ENCODE results near the gene ZNF177.

Gene ZNF177

DNA sequence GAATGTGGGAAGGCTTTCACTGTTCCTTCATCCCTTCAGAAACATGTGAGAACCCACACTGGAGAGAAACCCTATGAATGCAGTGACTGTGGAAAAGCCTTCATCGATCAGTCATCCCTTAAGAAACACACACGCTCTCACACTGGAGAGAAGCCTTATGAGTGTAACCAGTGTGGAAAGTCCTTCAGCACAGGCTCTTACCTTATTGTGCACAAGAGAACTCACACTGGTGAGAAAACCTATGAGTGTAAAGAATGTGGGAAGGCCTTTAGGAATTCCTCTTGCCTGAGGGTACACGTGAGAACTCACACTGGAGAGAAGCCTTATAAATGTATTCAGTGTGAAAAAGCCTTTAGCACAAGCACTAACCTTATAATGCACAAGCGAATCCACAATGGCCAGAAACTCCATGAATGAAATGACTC lies 18.6 kb downstream of the ZNF177 start:
- peaks cover 69% of the 10 kb centered on the region for H3K9me3 ChIP-seq (ENCODE audit: insufficient read depth, low read length)

DNA sequence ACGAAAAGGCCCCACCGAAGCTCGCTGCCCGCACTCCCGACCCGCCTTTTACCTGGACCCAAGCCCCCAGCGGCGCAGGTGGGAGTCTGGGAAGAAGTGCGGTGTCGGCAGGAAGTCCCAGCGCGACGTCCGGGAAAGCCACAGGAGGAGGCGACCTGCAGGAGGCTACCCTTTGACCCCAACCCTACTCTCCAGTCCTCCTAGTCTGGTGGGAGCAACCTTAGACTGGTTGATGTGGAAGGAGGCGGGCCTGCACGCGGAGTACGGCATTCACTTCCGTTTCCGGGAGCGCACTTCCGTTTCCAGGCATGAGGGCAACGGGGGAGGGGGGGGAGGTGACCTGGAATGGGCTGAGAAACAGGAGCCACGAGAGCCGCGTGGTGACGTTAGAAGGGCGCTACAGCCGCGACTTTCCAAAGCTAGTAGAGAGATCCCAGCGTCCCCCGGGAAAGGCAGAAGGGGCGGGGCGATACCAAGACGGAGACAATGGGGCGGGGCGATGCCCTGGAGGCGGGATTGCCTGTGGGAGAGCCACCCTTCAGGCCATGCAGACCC lies 44.1 kb downstream of the ZNF177 start:
- TF ChIP-seq, protein P1, sequence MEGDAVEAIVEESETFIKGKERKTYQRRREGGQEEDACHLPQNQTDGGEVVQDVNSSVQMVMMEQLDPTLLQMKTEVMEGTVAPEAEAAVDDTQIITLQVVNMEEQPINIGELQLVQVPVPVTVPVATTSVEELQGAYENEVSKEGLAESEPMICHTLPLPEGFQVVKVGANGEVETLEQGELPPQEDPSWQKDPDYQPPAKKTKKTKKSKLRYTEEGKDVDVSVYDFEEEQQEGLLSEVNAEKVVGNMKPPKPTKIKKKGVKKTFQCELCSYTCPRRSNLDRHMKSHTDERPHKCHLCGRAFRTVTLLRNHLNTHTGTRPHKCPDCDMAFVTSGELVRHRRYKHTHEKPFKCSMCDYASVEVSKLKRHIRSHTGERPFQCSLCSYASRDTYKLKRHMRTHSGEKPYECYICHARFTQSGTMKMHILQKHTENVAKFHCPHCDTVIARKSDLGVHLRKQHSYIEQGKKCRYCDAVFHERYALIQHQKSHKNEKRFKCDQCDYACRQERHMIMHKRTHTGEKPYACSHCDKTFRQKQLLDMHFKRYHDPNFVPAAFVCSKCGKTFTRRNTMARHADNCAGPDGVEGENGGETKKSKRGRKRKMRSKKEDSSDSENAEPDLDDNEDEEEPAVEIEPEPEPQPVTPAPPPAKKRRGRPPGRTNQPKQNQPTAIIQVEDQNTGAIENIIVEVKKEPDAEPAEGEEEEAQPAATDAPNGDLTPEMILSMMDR (IDR thresholded peaks at IDR 0.05; ENCODE audit: low read depth, low read length), result no peak
- TF ChIP-seq EZH2phosphoT487 (IDR thresholded peaks at IDR 0.05; ENCODE audit: low read depth), result no peak
- no peaks in the 10 kb centered on the region for H3K79me2 ChIP-seq (ENCODE audit: low read length)
- no peaks in the 10 kb centered on the region for H3K4me1 ChIP-seq (ENCODE audit: low read length)
- no peak overlapping the region for H2AFZ ChIP-seq (ENCODE audit: low read depth, low read length)
- peaks cover 19% of the 10 kb centered on the region for H3K36me3 ChIP-seq (replicated peaks; ENCODE audit: low read depth, low read length)
- no peak overlapping the region for H3K9ac ChIP-seq (ENCODE audit: low read length)
- H3K27ac ChIP-seq (ENCODE audit: low read length), result no peak overlapping the region
- no peaks in the 10 kb centered on the region for H4K20me1 ChIP-seq (ENCODE audit: insufficient read depth, low read length)
- no peaks in the 10 kb centered on the region for H3K27me3 ChIP-seq (ENCODE audit: low read depth, low read length)
- no peak overlapping the region for H3K4me3 ChIP-seq (ENCODE audit: low read length)
- H3K4me2 ChIP-seq (ENCODE audit: low read length), result no peak overlapping the region
- H3K9me3 ChIP-seq (ENCODE audit: insufficient read depth, low read length), result peaks cover 19% of the 10 kb centered on the region; the same call in 1 of the 2 replicates

More for the DNA sequence above, 18.6 kb downstream of the ZNF177 start:
- Histone ChIP-seq H3K9ac (ENCODE audit: low read length) (no peak overlapping the region), H4K20me1 (ENCODE audit: insufficient read depth, low read length) (no peaks in the 10 kb centered on the region), H3K27me3 (ENCODE audit: low read depth, low read length) (no peaks in the 10 kb centered on the region), H2AFZ (ENCODE audit: low read depth, low read length) (no peak overlapping the region), H3K4me1 (ENCODE audit: low read length) (no peaks in the 10 kb centered on the region), H3K36me3 (replicated peaks; ENCODE audit: low read depth, low read length) (peaks cover 82% of the 10 kb centered on the region), H3K79me2 (ENCODE audit: low read length) (no peaks in the 10 kb centered on the region), H3K27ac (ENCODE audit: low read length) (no peak overlapping the region), H3K4me3 (ENCODE audit: low read length) (no peak overlapping the region), H3K4me2 (ENCODE audit: low read length) (no peak overlapping the region)
- TF ChIP-seq, protein P1 (IDR thresholded peaks at IDR 0.05; ENCODE audit: low read depth, low read length), result no peak
- TF ChIP-seq EZH2phosphoT487 (IDR thresholded peaks at IDR 0.05; ENCODE audit: low read depth), result no peak

DNA sequence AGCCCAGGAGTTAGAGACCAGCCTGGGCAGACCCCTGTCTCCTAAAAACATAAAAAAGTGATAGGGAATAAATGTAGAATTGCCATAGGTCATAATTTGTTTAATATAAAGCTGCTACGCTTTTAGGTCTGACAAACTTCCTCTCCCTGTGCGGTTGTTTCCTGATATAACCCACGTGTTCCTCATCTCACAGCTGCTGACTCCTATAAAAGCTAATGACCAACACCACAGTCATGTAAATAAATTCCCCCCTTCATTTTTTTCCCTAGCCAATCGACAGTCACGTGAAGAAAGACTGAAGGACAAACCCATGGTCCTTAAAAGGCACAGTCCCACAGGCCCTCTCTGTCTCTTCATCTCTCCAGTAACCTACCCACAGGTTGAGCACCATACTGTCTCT lies 45.0 kb downstream of the ZNF177 start:
- Histone ChIP-seq H4K20me1 (ENCODE audit: insufficient read depth, low read length) (no peaks in the 10 kb centered on the region), H3K9ac (ENCODE audit: low read length) (no peak overlapping the region), H3K4me3 (ENCODE audit: low read length) (no peak overlapping the region), H3K27me3 (ENCODE audit: low read depth, low read length) (no peaks in the 10 kb centered on the region), H2AFZ (ENCODE audit: low read depth, low read length) (no peak overlapping the region), H3K27ac (ENCODE audit: low read length) (no peak overlapping the region), H3K36me3 (replicated peaks; ENCODE audit: low read depth, low read length) (peaks cover 28% of the 10 kb centered on the region), H3K9me3 (ENCODE audit: insufficient read depth, low read length) (peaks cover 27% of the 10 kb centered on the region), H3K4me1 (ENCODE audit: low read length) (no peaks in the 10 kb centered on the region), H3K4me2 (ENCODE audit: low read length) (no peak overlapping the region), H3K79me2 (ENCODE audit: low read length) (no peaks in the 10 kb centered on the region)
- TF ChIP-seq, protein P1 (IDR thresholded peaks at IDR 0.05; ENCODE audit: low read depth, low read length), result no peak
- no peak for TF ChIP-seq EZH2phosphoT487 (IDR thresholded peaks at IDR 0.05; ENCODE audit: low read depth)

- Histone ChIP-seq H2AFZ (ENCODE audit: low read depth, low read length) (no peak overlapping the region), H3K27me3 (ENCODE audit: low read depth, low read length) (no peaks in the 10 kb centered on the region), H3K9me3 (ENCODE audit: insufficient read depth, low read length) (peaks cover 40% of the 10 kb centered on the region), H3K4me3 (ENCODE audit: low read length) (no peak overlapping the region), H3K79me2 (ENCODE audit: low read length) (no peaks in the 10 kb centered on the region), H3K4me2 (ENCODE audit: low read length) (no peak overlapping the region), H3K36me3 (replicated peaks; ENCODE audit: low read depth, low read length) (peaks cover 81% of the 10 kb centered on the region), H3K4me1 (ENCODE audit: low read length) (no peaks in the 10 kb centered on the region), H3K27ac (ENCODE audit: low read length) (no peak overlapping the region), H3K9ac (ENCODE audit: low read length) (no peak overlapping the region), H4K20me1 (ENCODE audit: insufficient read depth, low read length) (no peaks in the 10 kb centered on the region)
- no peak for TF ChIP-seq EZH2phosphoT487 (IDR thresholded peaks at IDR 0.05; ENCODE audit: low read depth)
- TF ChIP-seq, protein P1 (IDR thresholded peaks at IDR 0.05; ENCODE audit: low read depth, low read length), result no peak
Observed at GRCh38 chr19:9413240-9413954, 50.6 kb downstream of the ZNF177 start.
